Skeletal muscle tissue (tissue), 4 donors: Measurements from ENCODE around the gene KDM1A. TPM values are rescaled to one million over a fixed set of nuclear protein-coding genes. Genes with fewer than 3 reads are reported as not detected.

ENCODE experiments used
- H3K27ac ChIP-seq: one replicate; pipeline ENCODE4 v1.7.0; 2013; ENCODE audit warnings: mild to moderate bottlenecking, low read depth, low read length, inconsistent platforms
- H3K27me3 ChIP-seq, 3 donors: one replicate each; pipeline ENCODE4 v1.7.0; 2013; ENCODE audit warnings: low read length in 3 of 3; ENCODE audit not compliant: control insufficient read depth in 3 of 3, insufficient read depth in 3 of 3
- H3K36me3 ChIP-seq, 3 donors: one replicate each; pipeline ENCODE4 v1.7.0; 2013; ENCODE audit warnings: low read length in 3 of 3; ENCODE audit not compliant: control insufficient read depth in 3 of 3, insufficient read depth in 3 of 3
- H3K4me1 ChIP-seq, 3 donors: one replicate each; pipeline ENCODE4 v1.7.0; 2013; ENCODE audit warnings: low read length in 3 of 3, mild to moderate bottlenecking in 3 of 3; ENCODE audit not compliant: control insufficient read depth in 3 of 3, insufficient read depth in 3 of 3
- H3K4me3 ChIP-seq, 3 donors: one replicate each; pipeline ENCODE4 v1.7.0; 2013; ENCODE audit warnings: low read length in 3 of 3
- H3K9ac ChIP-seq, 3 donors: one replicate each; pipeline ENCODE4 v1.7.0; 2013; ENCODE audit warnings: low read length in 3 of 3, mild to moderate bottlenecking in 3 of 3, moderate library complexity in 2 of 3, low read depth in 1 of 3
- H3K9me3 ChIP-seq, 3 donors: one replicate each; pipeline ENCODE4 v1.7.0; 2013; ENCODE audit warnings: low read length in 3 of 3; ENCODE audit not compliant: control insufficient read depth in 3 of 3
- total RNA-seq: library from RNA; depleted of rRNA; stranded (reverse); fragments of >200 nt; gene quantifications from one replicate; pipeline ENCODE4 v1.2.3, GENCODE V29; 2014
- donor health status: Osteomylitis.

KDM1A gene
- total RNA-seq, 1 donor from 2014 or later, result 103 TPM

- Histone ChIP-seq H3K9me3 (no peaks in the 10 kb centered on the region), H3K4me1 (no peaks in the 10 kb centered on the region), H3K9ac (no peak overlapping the region), H3K27me3 (no peaks in the 10 kb centered on the region), H3K27ac (no peak overlapping the region), H3K4me3 (no peak overlapping the region), H3K36me3 (peaks cover 49 to 70% (median 63%) of the 10 kb centered on the region in 3 donors)
Observed at GRCh38 chr1:23084880-23085279, 65.6 kb downstream of the KDM1A start.

GRCh38 chr1:23085696-23086095 lies 66.4 kb downstream of the KDM1A start:
- H3K27me3 ChIP-seq, result no peaks in the 10 kb centered on the region
- H3K4me3 ChIP-seq, result no peak overlapping the region
- H3K9ac ChIP-seq, result no peak overlapping the region
- no peaks in the 10 kb centered on the region for H3K9me3 ChIP-seq
- H3K36me3 ChIP-seq, result peaks cover 42 to 62% (median 55%) of the 10 kb centered on the region in 3 donors
- no peaks in the 10 kb centered on the region for H3K4me1 ChIP-seq
- no peak overlapping the region for H3K27ac ChIP-seq

GRCh38 chr1:23088027-23088426 lies 68.8 kb downstream of the KDM1A start:
- no peaks in the 10 kb centered on the region for H3K9me3 ChIP-seq
- H3K9ac ChIP-seq, result no peak overlapping the region
- H3K27ac ChIP-seq, result no peak overlapping the region
- H3K27me3 ChIP-seq, result no peaks in the 10 kb centered on the region
- peaks cover 29 to 61% (median 37%) of the 10 kb centered on the region in 3 donors for H3K36me3 ChIP-seq
- H3K4me1 ChIP-seq, result no peaks in the 10 kb centered on the region
- H3K4me3 ChIP-seq, result no peak overlapping the region

GRCh38 chr1:23090056-23090455 lies 70.8 kb downstream of the KDM1A start:
- Histone ChIP-seq H3K9ac (no peak overlapping the region), H3K27ac (no peak overlapping the region), H3K4me3 (no peak overlapping the region), H3K4me1 (no peaks in the 10 kb centered on the region), H3K36me3 (peaks cover 18 to 53% (median 21%) of the 10 kb centered on the region in 3 donors), H3K27me3 (no peaks in the 10 kb centered on the region), H3K9me3 (no peaks in the 10 kb centered on the region)

- peaks cover 11 to 39% (median 19%) of the 10 kb centered on the region in 3 donors for H3K36me3 ChIP-seq
- H3K4me1 ChIP-seq, result no peaks in the 10 kb centered on the region
- H3K27ac ChIP-seq, result no peak overlapping the region
- H3K9ac ChIP-seq, result no peak overlapping the region
- H3K27me3 ChIP-seq, result no peaks in the 10 kb centered on the region
- no peaks in the 10 kb centered on the region for H3K9me3 ChIP-seq
- no peak overlapping the region for H3K4me3 ChIP-seq
Observed at GRCh38 chr1:23091545-23091944, 72.3 kb downstream of the KDM1A start.

GRCh38 chr1:23092447-23092846 lies 73.2 kb downstream of the KDM1A start:
- Histone ChIP-seq H3K4me1 (no peaks in the 10 kb centered on the region), H3K27ac (no peak overlapping the region), H3K9me3 (no peaks in the 10 kb centered on the region), H3K9ac (no peak overlapping the region), H3K36me3 (peaks cover 9 to 36% (median 19%) of the 10 kb centered on the region in 3 donors), H3K27me3 (no peaks in the 10 kb centered on the region), H3K4me3 (no peak overlapping the region)

- Histone ChIP-seq H3K4me3 (no peak overlapping the region), H3K27me3 (no peaks in the 10 kb centered on the region), H3K4me1 (peaks cover 15 to 27% (median 15%) of the 10 kb centered on the region in 3 donors), H3K9me3 (no peaks in the 10 kb centered on the region), H3K36me3 (peaks cover 0 to 15% (median 3%) of the 10 kb centered on the region in 3 donors), H3K9ac (no peak overlapping the region), H3K27ac (no peak overlapping the region)
Observed at GRCh38 chr1:23097316-23097715, 78.0 kb downstream of the KDM1A start.

GRCh38 chr1:23098463-23099170 lies 79.3 kb downstream of the KDM1A start:
- Histone ChIP-seq H3K9me3 (no peaks in the 10 kb centered on the region), H3K4me1 (peaks cover 15 to 27% (median 15%) of the 10 kb centered on the region in 3 donors), H3K4me3 (no peak overlapping the region), H3K9ac (no peak overlapping the region), H3K36me3 (peaks cover 0 to 4% (median 3%) of the 10 kb centered on the region in 3 donors), H3K27me3 (no peaks in the 10 kb centered on the region), H3K27ac (no peak overlapping the region)

- H3K9me3 ChIP-seq, result no peaks in the 10 kb centered on the region
- H3K36me3 ChIP-seq, result no peaks in the 10 kb centered on the region
- H3K4me3 ChIP-seq, result no peak overlapping the region
- no peak overlapping the region for H3K27ac ChIP-seq
- H3K9ac ChIP-seq, result no peak overlapping the region
- peaks cover 15 to 27% (median 15%) of the 10 kb centered on the region in 3 donors for H3K4me1 ChIP-seq
- no peaks in the 10 kb centered on the region for H3K27me3 ChIP-seq
Observed at GRCh38 chr1:23099171-23099536, 79.9 kb downstream of the KDM1A start.

GRCh38 chr1:23100074-23100748 lies 80.9 kb downstream of the KDM1A start:
- Histone ChIP-seq H3K36me3 (no peaks in the 10 kb centered on the region), H3K4me3 (no peak overlapping the region), H3K27me3 (no peaks in the 10 kb centered on the region), H3K27ac (peak overlapping the region; percentile 19), H3K9ac (peak overlapping the region in 1 of 3 donors; percentile 45), H3K9me3 (no peaks in the 10 kb centered on the region), H3K4me1 (peaks cover 15 to 27% (median 15%) of the 10 kb centered on the region in 3 donors)
